H1 (cell line): ENCODE results near the gene FHL2. TPM values are rescaled to one million over a fixed set of nuclear protein-coding genes. Genes with fewer than 3 reads are reported as not detected.

Experiments used
- CTCF ChIA-PET: fragments of 300-600 bp; sonication (Branson Sonifier 250); formaldehyde crosslinking; loops from one replicate; lab custom pipeline; 2021; ENCODE audit not compliant: partially characterized antibody; lab: Charles Lee
- POLR2A ChIA-PET: fragments of 300-600 bp; sonication (Branson Sonifier 250); formaldehyde crosslinking; loops from one replicate; lab custom pipeline; 2021; ENCODE audit warnings: inconsistent platforms; ENCODE audit not compliant: partially characterized antibody; lab: Charles Lee
- DNase-seq, 2 experiments: peaks; one replicate each; pipeline versions ENCODE4 v3.0.0 to v3.0.0-alpha.2; 2010 to 2022; ENCODE audit warnings: low spot score in 2 of 2, low read depth in 1 of 2, mixed read lengths in 1 of 2
- FAIRE-seq: peaks from 2 replicates; lab custom pipeline; 2011; peaks lifted over from hg19 to GRCh38; lab: Jason Lieb, UNC
- H2AFZ ChIP-seq: 2 replicates; pipeline ENCODE4 v1.8.1; 2012; ENCODE audit warnings: low read length, inconsistent platforms
- H2AK5ac ChIP-seq: 2 replicates; pipeline ENCODE4 v1.6.1; 2013; ENCODE audit warnings: low read depth, low read length
- H2BK120ac ChIP-seq: replicated peaks from 2 replicates; pipeline ENCODE3; 2013; ENCODE audit warnings: low read depth, low read length, inconsistent platforms
- H2BK12ac ChIP-seq: 2 replicates; pipeline ENCODE4 v1.6.1; 2013; ENCODE audit warnings: low read depth, low read length
- H2BK15ac ChIP-seq: 2 replicates; pipeline ENCODE4 v1.6.1; 2013; ENCODE audit warnings: low read length
- H2BK20ac ChIP-seq: 2 replicates; pipeline ENCODE4 v1.6.1; 2013; ENCODE audit warnings: low read length
- H2BK5ac ChIP-seq: 2 replicates; pipeline ENCODE4 v1.6.1; 2013; ENCODE audit warnings: low read depth, low read length
- H3K14ac ChIP-seq: 2 replicates; pipeline ENCODE4 v1.6.1; 2013; ENCODE audit warnings: inconsistent platforms; ENCODE audit not compliant: insufficient read length
- H3K18ac ChIP-seq: 2 replicates; pipeline ENCODE4 v1.6.1; 2013; ENCODE audit warnings: low read length; ENCODE audit errors: extremely low read depth
- H3K23ac ChIP-seq: 2 replicates; pipeline ENCODE4 v1.6.1; 2013; ENCODE audit warnings: inconsistent platforms; ENCODE audit not compliant: insufficient read length
- H3K23me2 ChIP-seq: 2 replicates; pipeline ENCODE4 v1.6.1; 2013; ENCODE audit warnings: low read depth, low read length
- H3K27ac ChIP-seq: 2 replicates; pipeline ENCODE4 v1.6.1; 2011; ENCODE audit warnings: low read depth, low read length, inconsistent platforms
- H3K27me3 ChIP-seq, 4 experiments: replicated peaks in 1 of 4; 1 replicate in 1 of 4; 2 replicates in 3 of 4; pipeline versions ENCODE4 v1.6.1 to v1.8.1; 2011 to 2013; ENCODE audit warnings: low read length in 3 of 4, mild to moderate bottlenecking in 3 of 4, inconsistent platforms in 2 of 4, mixed read lengths in 2 of 4, moderate library complexity in 1 of 4; ENCODE audit not compliant: control insufficient read depth in 3 of 4, insufficient read depth in 3 of 4; ENCODE audit errors: extremely low read depth in 1 of 4
- H3K36me3 ChIP-seq, 4 experiments: 2 replicates each; pipeline versions ENCODE4 v1.6.1 to v1.8.1; 2011 to 2013; ENCODE audit warnings: mild to moderate bottlenecking in 4 of 4, low read length in 3 of 4, moderate library complexity in 2 of 4, control low read depth in 1 of 4, inconsistent platforms in 1 of 4; ENCODE audit not compliant: insufficient read depth in 4 of 4, control insufficient read depth in 2 of 4
- H3K4ac ChIP-seq: replicated peaks from 2 replicates; pipeline ENCODE3; 2013; ENCODE audit warnings: low read length, low read depth, mixed read lengths, inconsistent platforms; ENCODE audit not compliant: insufficient read length
- H3K4me1 ChIP-seq, 4 experiments: replicated peaks in 1 of 4; 1 replicate in 1 of 4; 2 replicates in 3 of 4; pipeline versions ENCODE4 v1.6.1 to v1.8.1; 2011 to 2013; ENCODE audit warnings: low read length in 3 of 4, inconsistent platforms in 2 of 4, mixed read lengths in 1 of 4; ENCODE audit not compliant: insufficient read depth in 4 of 4, control insufficient read depth in 3 of 4
- H3K4me2 ChIP-seq, 2 experiments: 2 replicates each; pipeline versions ENCODE4 v1.6.1 to v1.8.1; 2011 to 2013; ENCODE audit warnings: low read depth in 2 of 2, low read length in 2 of 2, control low read depth in 1 of 2, inconsistent platforms in 1 of 2, mild to moderate bottlenecking in 1 of 2; ENCODE audit not compliant: insufficient read depth in 1 of 2
- H3K4me3 ChIP-seq, 4 experiments: fragments of 200-600, 300-600 bp in 1 of 4; sonication (generic), shearing (Covaris generic), sonication (Bioruptor Twin) in 1 of 4; 2 replicates each; pipeline versions ENCODE4 v1.5.1 to v1.8.1; 2011 to 2016; ENCODE audit warnings: low read length in 4 of 4, low read depth in 3 of 4, control low read depth in 2 of 4, inconsistent platforms in 2 of 4, mild to moderate bottlenecking in 2 of 4, mixed read lengths in 1 of 4, moderate library complexity in 1 of 4; ENCODE audit not compliant: insufficient read depth in 2 of 4; ENCODE audit errors: extremely low read depth in 1 of 4
- H3K56ac ChIP-seq: replicated peaks from 2 replicates; pipeline ENCODE3; 2013; ENCODE audit warnings: low read depth, mild to moderate bottlenecking, mixed read lengths, low read length, inconsistent platforms; ENCODE audit not compliant: insufficient read length
- H3K79me1 ChIP-seq: 2 replicates; pipeline ENCODE4 v1.6.1; 2013; ENCODE audit warnings: low read depth, low read length, control low read depth
- H3K79me2 ChIP-seq, 2 experiments: 2 replicates each; pipeline versions ENCODE4 v1.6.1 to v1.8.1; 2012 to 2013; ENCODE audit warnings: low read length in 2 of 2, mild to moderate bottlenecking in 2 of 2, inconsistent platforms in 1 of 2; ENCODE audit not compliant: insufficient read depth in 2 of 2, control insufficient read depth in 1 of 2
- H3K9ac ChIP-seq, 4 experiments: replicated peaks in 1 of 4; 1 replicate in 1 of 4; 2 replicates in 3 of 4; pipeline versions ENCODE4 v1.6.1 to v1.8.1; 2011 to 2013; ENCODE audit warnings: low read depth in 3 of 4, low read length in 3 of 4, control low read depth in 2 of 4, mild to moderate bottlenecking in 2 of 4, moderate library complexity in 2 of 4, inconsistent platforms in 1 of 4; ENCODE audit errors: extremely low read depth in 1 of 4
- H3K9me3 ChIP-seq, 2 experiments: 2 replicates each; pipeline versions ENCODE4 v1.6.1 to v1.8.1; 2012 to 2013; ENCODE audit warnings: mild to moderate bottlenecking in 2 of 2, moderate library complexity in 2 of 2, control low read depth in 1 of 2, inconsistent platforms in 1 of 2, low read depth in 1 of 2, low read length in 1 of 2, mixed read lengths in 1 of 2; ENCODE audit not compliant: insufficient read depth in 2 of 2
- H4K20me1 ChIP-seq, 2 experiments: replicated peaks in 1 of 2; 2 replicates each; pipeline versions ENCODE3 to v1.8.1; 2011 to 2013; ENCODE audit warnings: inconsistent platforms in 2 of 2, low read length in 2 of 2, mild to moderate bottlenecking in 1 of 2; ENCODE audit not compliant: insufficient read depth in 2 of 2, control insufficient read depth in 1 of 2
- H4K5ac ChIP-seq: 2 replicates; pipeline ENCODE4 v1.6.1; 2013; ENCODE audit warnings: low read length, low read depth, mixed read lengths, inconsistent platforms; ENCODE audit not compliant: insufficient read length
- H4K8ac ChIP-seq: 2 replicates; pipeline ENCODE4 v1.8.0; 2013; ENCODE audit warnings: mild to moderate bottlenecking, moderate library complexity, low read length, inconsistent platforms; ENCODE audit not compliant: insufficient read depth; ENCODE audit errors: extremely low read depth
- H4K91ac ChIP-seq: replicated peaks from 2 replicates; pipeline ENCODE3; 2013; ENCODE audit warnings: low read length, mixed read lengths, inconsistent platforms; ENCODE audit not compliant: insufficient read length
- RAD21 ChIP-seq, 2 experiments: IDR thresholded peaks in 1 of 2; conservative IDR thresholded peaks in 1 of 2; 2 replicates each; pipeline ENCODE4 v1.6.1; 2011; ENCODE audit warnings: low read depth in 2 of 2, low read length in 2 of 2, improper control_type of control experiment in 1 of 2, inconsistent platforms in 1 of 2, mild to moderate bottlenecking in 1 of 2, moderate library complexity in 1 of 2
- WGBS, 2 experiments: shearing (Covaris generic) in 1 of 2; methylation state at CpG; one replicate each; pipeline versions ENCODE4 v1.1.6 to v1.1.7; 2013 to 2015; ENCODE audit warnings: low lambda C conversion rate in 2 of 2, mixed read lengths in 2 of 2, inconsistent platforms in 1 of 2, low coverage in 1 of 2, missing lambda C conversion rate in 1 of 2; ENCODE audit not compliant: insufficient replicate concordance in 2 of 2, insufficient coverage in 1 of 2, insufficient read length in 1 of 2; ENCODE audit errors: extremely low coverage in 1 of 2, missing lambda C conversion rate in 1 of 2; 5-methylcytosine and 5-hydroxymethylcytosine counted together
- polyA plus RNA-seq, 7 experiments: library from polyadenylated mRNA; depleted of rRNA in 3 of 7; stranded (reverse) in 5 of 7; unstranded in 2 of 7; fragments of >200 nt in 5 of 7; fragments of 200-250 nt in 2 of 7; gene quantifications; 1 replicate in 5 of 7; 2 replicates in 1 of 7; 4 replicates in 1 of 7; pipeline versions ENCODE4 v1.2.1 to v1.2.3, GENCODE V29; 2011 to 2013; ENCODE audit warnings: missing spikeins in 2 of 7, mixed read lengths in 2 of 7
- total RNA-seq: library from RNA; stranded (reverse); fragmentation: NEBNext Ultra II Directional; extraction: Animal tissue kit (Norgen Biotek cat#: 25700); gene quantifications from 2 replicates; pipeline ENCODE4 v1.2.1, GENCODE V29; 2021
- TF ChIP-seq, protein P1 (sequence below): IDR thresholded peaks from 2 replicates; pipeline ENCODE4 v1.6.1; 2012; ENCODE audit warnings: inconsistent platforms

The FHL2 gene
- total and polyA plus RNA-seq, 2 of the 8 experiments (the other 6 are each of a cell fraction or from before 2014, with no cell fraction given): 33.2 to 64.3 TPM

- TF ChIP-seq, protein P1, sequence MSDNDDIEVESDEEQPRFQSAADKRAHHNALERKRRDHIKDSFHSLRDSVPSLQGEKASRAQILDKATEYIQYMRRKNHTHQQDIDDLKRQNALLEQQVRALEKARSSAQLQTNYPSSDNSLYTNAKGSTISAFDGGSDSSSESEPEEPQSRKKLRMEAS: no peak
- peak in 1 of 2 experiments; percentile 24; a peak in 2 of 4 replicates for TF ChIP-seq RAD21 (IDR thresholded peaks at IDR 0.05 in 1 of 2, conservative IDR thresholded peaks at IDR 0.05 in 1 of 2; ENCODE audit: low read depth in 2 of 2, low read length in 2 of 2)
- H3K27me3 ChIP-seq: no peaks in the 10 kb centered on the region
- H3K56ac ChIP-seq: no peak overlapping the region
- peaks cover 0 to 12% of the 10 kb centered on the region in 2 experiments; a peak in 2 of 4 replicates for H3K79me2 ChIP-seq
- H3K14ac ChIP-seq: no peak overlapping the region
- H3K27ac ChIP-seq: no peak overlapping the region
- 89% methylated on average over 4 of the region's 4 CpGs; no CpG with 5 or more reads in 1 of the 2 experiments for WGBS, 2 experiments
- DNase-seq: no peak
- no peak overlapping the region for H2BK12ac ChIP-seq
- H3K79me1 ChIP-seq: no peaks in the 10 kb centered on the region
- H4K91ac ChIP-seq: no peak overlapping the region
- H2AFZ ChIP-seq: no peak overlapping the region
- no peak overlapping the region for H2BK15ac ChIP-seq
- H3K4me2 ChIP-seq: no peak overlapping the region
- no peaks in the 10 kb centered on the region for H3K4me1 ChIP-seq
- peaks cover 14 to 87% (median 52%) of the 10 kb centered on the region in 4 experiments; a peak in 7 of 8 replicates for H3K36me3 ChIP-seq
- H3K4ac ChIP-seq: no peak overlapping the region
- no peak overlapping the region for H3K23ac ChIP-seq
- no peak overlapping the region for H3K18ac ChIP-seq
- H4K8ac ChIP-seq: no peak overlapping the region
- H2BK20ac ChIP-seq: no peak overlapping the region
- POLR2A ChIA-PET: interaction anchor here (1.0 to 1.7 kb wide), 3 partner anchors 11 to 20 kb away, joined by 3 to 5 read pairs (median 4); partner anchors contain the start of gene TGFBRAP1
- H3K23me2 ChIP-seq: no peaks in the 10 kb centered on the region
- no peaks in the 10 kb centered on the region for H3K9me3 ChIP-seq
- CTCF ChIA-PET: interaction anchor here (0.6 to 2.7 kb wide), 9 partner anchors 11 to 177 kb away, joined by 3 to 20 read pairs (median 5); partner anchors contain the start of gene TGFBRAP1
- no peak overlapping the region for H2AK5ac ChIP-seq
- no peak overlapping the region for H3K9ac ChIP-seq
- no peak overlapping the region for H2BK5ac ChIP-seq
- H4K5ac ChIP-seq: no peak overlapping the region
- H3K4me3 ChIP-seq: no peak overlapping the region
- peaks cover 0 to 1% of the 10 kb centered on the region in 2 experiments for H4K20me1 ChIP-seq
- H2BK120ac ChIP-seq: no peak overlapping the region
- FAIRE-seq: no peak
These were observed 54.0 kb downstream of the FHL2 start for GRCh38 chr2:105344704-105345345.
